DOHH2 (cell line): ENCODE results near the gene FRYL.

Experiments used
- H3F3A ChIP-seq: fragments of 200-600 bp; sonication (generic), shearing (Covaris generic); 2 replicates; pipeline ENCODE4 v1.6.0; 2016; ENCODE audit warnings: antibody characterized with exemption, mild to moderate bottlenecking; ENCODE audit not compliant: control insufficient read depth, insufficient read depth
- H3K27ac ChIP-seq: fragments of 200-600 bp; sonication (generic); 2 replicates; pipeline ENCODE4 v1.5.1; 2014; ENCODE audit warnings: low read depth, mild to moderate bottlenecking, low read length, moderate library complexity
- H3K27me3 ChIP-seq: fragments of 200-600 bp; sonication (generic); 2 replicates; pipeline ENCODE4 v1.6.1; 2014; ENCODE audit warnings: mild to moderate bottlenecking, low read length, mixed read lengths; ENCODE audit not compliant: control insufficient read depth
- H3K36me3 ChIP-seq: fragments of 200-600 bp; sonication (generic); 2 replicates; pipeline ENCODE4 v1.6.1; 2014; ENCODE audit warnings: mild to moderate bottlenecking, low read length, moderate library complexity, mixed read lengths; ENCODE audit not compliant: control insufficient read depth
- H3K4me1 ChIP-seq: fragments of 200-600 bp; sonication (generic); 2 replicates; pipeline ENCODE4 v1.6.1; 2014; ENCODE audit warnings: mild to moderate bottlenecking, low read length, mixed read lengths; ENCODE audit not compliant: control insufficient read depth
- H3K4me2 ChIP-seq: fragments of 200-600 bp; sonication (generic); 2 replicates; pipeline ENCODE4 v1.6.0; 2014; ENCODE audit warnings: mild to moderate bottlenecking, low read length, moderate library complexity
- H3K4me3 ChIP-seq: fragments of 200-600 bp; sonication (generic); 2 replicates; pipeline ENCODE4 v1.5.1; 2014; ENCODE audit warnings: mild to moderate bottlenecking, low read length, mixed read lengths
- H3K79me2 ChIP-seq: fragments of 200-600 bp; sonication (generic); 2 replicates; pipeline ENCODE4 v1.6.1; 2014; ENCODE audit warnings: mild to moderate bottlenecking, low read length, mixed read lengths; ENCODE audit not compliant: control insufficient read depth
- H3K9me2 ChIP-seq: fragments of 200-600 bp; sonication (generic); replicated peaks from 2 replicates; pipeline ENCODE4 v1.6.1; 2014; ENCODE audit warnings: mild to moderate bottlenecking, low read length, mixed read lengths; ENCODE audit not compliant: control insufficient read depth
- H3K9me3 ChIP-seq: fragments of 200-600 bp; sonication (generic); 2 replicates; pipeline ENCODE4 v1.6.1; 2014; ENCODE audit warnings: antibody characterized with exemption, low read length, mixed read lengths; ENCODE audit not compliant: control insufficient read depth, insufficient read depth
- H4K20me1 ChIP-seq: fragments of 200-600 bp; sonication (generic); 2 replicates; pipeline ENCODE4 v1.6.0; 2014; ENCODE audit warnings: low read depth, mild to moderate bottlenecking, antibody characterized with exemption, low read length, moderate library complexity; ENCODE audit not compliant: control insufficient read depth, insufficient read depth
- EZH2phosphoT487 ChIP-seq: fragments of 200-600 bp; sonication (generic); IDR thresholded peaks from 2 replicates; pipeline ENCODE4 v1.6.1; 2017; ENCODE audit warnings: borderline replicate concordance, mild to moderate bottlenecking, antibody characterized with exemption, low read length, moderate library complexity, mixed read lengths
- TF ChIP-seq, protein P1 (sequence below): fragments of 200-600 bp; sonication (generic); IDR thresholded peaks from one replicate; pipeline ENCODE4 v1.5.1; 2014; ENCODE audit warnings: antibody characterized with exemption, mild to moderate bottlenecking, low read depth, low read length; ENCODE audit not compliant: poor library complexity, severe bottlenecking

FRYL gene

DNA sequence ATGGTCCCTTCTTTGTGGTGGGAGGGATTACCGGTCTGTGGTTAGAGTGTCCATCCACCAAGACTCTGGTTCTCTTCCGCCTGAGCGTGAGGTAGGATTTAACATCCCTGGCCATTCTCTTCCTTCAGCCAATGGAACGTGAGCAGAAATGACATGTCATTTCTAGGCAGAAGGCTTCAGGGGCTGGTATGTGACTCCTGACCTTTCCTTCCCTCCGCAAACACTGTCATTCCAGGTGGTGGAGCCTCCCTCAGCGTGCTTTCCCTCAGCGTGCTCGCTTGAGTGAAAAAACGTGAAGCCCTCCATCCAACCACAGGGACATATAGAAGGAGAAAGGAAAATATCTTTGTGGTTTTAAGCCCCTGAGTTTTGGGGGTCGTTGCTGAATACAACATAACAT is 330.9 kb downstream of the FRYL start:
- H3K36me3 ChIP-seq: no peaks in the 10 kb centered on the region
- no peaks in the 10 kb centered on the region for H3K9me2 ChIP-seq
- H3K79me2 ChIP-seq: no peaks in the 10 kb centered on the region
- H4K20me1 ChIP-seq: no peaks in the 10 kb centered on the region
- no peaks in the 10 kb centered on the region for H3F3A ChIP-seq
- no peaks in the 10 kb centered on the region for H3K4me1 ChIP-seq
- H3K27ac ChIP-seq: no peak overlapping the region
- H3K4me2 ChIP-seq: no peak overlapping the region
- no peaks in the 10 kb centered on the region for H3K27me3 ChIP-seq
- no peak overlapping the region for H3K4me3 ChIP-seq
- TF ChIP-seq, protein P1, sequence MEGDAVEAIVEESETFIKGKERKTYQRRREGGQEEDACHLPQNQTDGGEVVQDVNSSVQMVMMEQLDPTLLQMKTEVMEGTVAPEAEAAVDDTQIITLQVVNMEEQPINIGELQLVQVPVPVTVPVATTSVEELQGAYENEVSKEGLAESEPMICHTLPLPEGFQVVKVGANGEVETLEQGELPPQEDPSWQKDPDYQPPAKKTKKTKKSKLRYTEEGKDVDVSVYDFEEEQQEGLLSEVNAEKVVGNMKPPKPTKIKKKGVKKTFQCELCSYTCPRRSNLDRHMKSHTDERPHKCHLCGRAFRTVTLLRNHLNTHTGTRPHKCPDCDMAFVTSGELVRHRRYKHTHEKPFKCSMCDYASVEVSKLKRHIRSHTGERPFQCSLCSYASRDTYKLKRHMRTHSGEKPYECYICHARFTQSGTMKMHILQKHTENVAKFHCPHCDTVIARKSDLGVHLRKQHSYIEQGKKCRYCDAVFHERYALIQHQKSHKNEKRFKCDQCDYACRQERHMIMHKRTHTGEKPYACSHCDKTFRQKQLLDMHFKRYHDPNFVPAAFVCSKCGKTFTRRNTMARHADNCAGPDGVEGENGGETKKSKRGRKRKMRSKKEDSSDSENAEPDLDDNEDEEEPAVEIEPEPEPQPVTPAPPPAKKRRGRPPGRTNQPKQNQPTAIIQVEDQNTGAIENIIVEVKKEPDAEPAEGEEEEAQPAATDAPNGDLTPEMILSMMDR: no peak
- no peak for TF ChIP-seq EZH2phosphoT487
- no peaks in the 10 kb centered on the region for H3K9me3 ChIP-seq
